Right lobe of liver (tissue), 6 donors: ENCODE measurements around the gene KLHL22. TPM values are rescaled to one million over a fixed set of nuclear protein-coding genes. Genes with fewer than 3 reads are reported as not detected.
"Not testable (repeated sequence)": the region's sequence is repeated elsewhere in the genome, so short reads cannot be mapped to it uniquely, and the experiment has no call there.

Experiments used
- ATAC-seq, 4 donors: fragments of 200-7000 bp; cut with Tn5 transposase; one replicate each; pipeline ENCODE4 v1.9.1; 2020; ENCODE audit warnings: mild to moderate bottlenecking in 4 of 4, moderate library complexity in 4 of 4
- DNase-seq, 3 donors: peaks; one replicate each; pipeline ENCODE4 v3.0.0-alpha.2; 2020
- H3K27ac ChIP-seq, 3 donors: fragments of 200-600 bp; one replicate each; pipeline ENCODE4 v1.8.0; 2022
- H3K27me3 ChIP-seq, 2 donors: fragments of 200-600 bp; one replicate each; pipeline ENCODE4 v1.8.0; 2022
- H3K36me3 ChIP-seq, 4 donors: fragments of 200-600 bp; sonication (generic) in 1 of 4; one replicate each; pipeline versions ENCODE4 v1.5.1 to v1.8.0; 2017 to 2022; ENCODE audit warnings: control low read depth in 1 of 4
- H3K4me1 ChIP-seq, 4 donors: fragments of 200-600 bp; sonication (generic) in 1 of 4; one replicate each; pipeline versions ENCODE4 v1.5.1 to v1.8.0; 2017 to 2022; ENCODE audit warnings: control low read depth in 1 of 4
- H3K4me3 ChIP-seq, 3 donors: fragments of 200-600 bp; one replicate each; pipeline ENCODE4 v1.8.0; 2022
- H3K9me3 ChIP-seq, 4 donors: fragments of 200-600 bp; sonication (generic) in 1 of 4; one replicate each; pipeline versions ENCODE4 v1.5.1 to v1.8.0; 2017 to 2022; ENCODE audit warnings: control low read depth in 1 of 4
- CTCF ChIP-seq, 4 donors: fragments of 200-600 bp in 3 of 4; fragments of 450-650 bp in 1 of 4; IDR thresholded peaks; one replicate each; pipeline versions ENCODE4 v1.5.1 to v1.8.0; 2016 to 2022; ENCODE audit warnings: antibody characterized with exemption in 4 of 4, mild to moderate bottlenecking in 2 of 4
- POLR2A ChIP-seq: fragments of 450-650 bp; IDR thresholded peaks from one replicate; pipeline ENCODE4 v1.6.1; 2017; ENCODE audit warnings: antibody characterized with exemption, mild to moderate bottlenecking
- WGBS: methylation state at CpG from one replicate; pipeline ENCODE4 v1.1.6; 2018; ENCODE audit warnings: low coverage, low lambda C conversion rate; ENCODE audit not compliant: insufficient coverage; ENCODE audit errors: missing lambda C conversion rate; 5-methylcytosine and 5-hydroxymethylcytosine counted together
- intact Hi-C, 2 donors: fragments of 100-400 bp; cut with DNase I; formaldehyde crosslinking; loops; one replicate each; pipeline versions ENCODE4 v1.11.2 to v1.14.1; 2022
- total RNA-seq, 6 experiments: library from RNA; depleted of rRNA in 2 of 6; stranded (reverse); fragments of >200 nt in 2 of 6; fragmentation: NEBNext Ultra II Directional in 3 of 6; extraction: Animal tissue kit (Norgen Biotek cat#: 25700) in 3 of 6; gene quantifications; one replicate each; pipeline versions ENCODE4 v1.1.0 to v1.2.4, GENCODE V29; 2016 to 2023
- donor health status: DM: no; HTN: yes; CAD: no.
- donor health status: DM: no; HTN: no; CAD: no.
- donor health status: DM: no; HTN: no; CAD: no.
- donor health status: DM: no; HTN: yes; CAD: no.
- donor health status: DM: no; HTN: yes; CAD: no.

The KLHL22 gene
- total RNA-seq, 6 experiments from 2014 or later: 9.0 to 14.2 (median 10.2) TPM

- 34% methylated on average over 7 of the region's 7 CpGs for WGBS
These were observed 13.9 kb upstream of the KLHL22 start for GRCh38 chr22:20509344-20510047.

GRCh38 chr22:20508815-20509271 is 13.2 kb upstream of the KLHL22 start:
- 53% methylated on average over 10 of the region's 10 CpGs for WGBS
- peak overlapping the region; percentile 76 to 80 (median 77) for H3K27ac ChIP-seq
- no peaks in the 10 kb centered on the region for H3K36me3 ChIP-seq
- H3K4me3 ChIP-seq: peak overlapping the region; percentile 25 to 93 (median 42)
- H3K27me3 ChIP-seq: no peaks in the 10 kb centered on the region
- peaks cover 0 to 29% (median 5%) of the 10 kb centered on the region in 4 donors for H3K4me1 ChIP-seq
- DNase-seq (no peak), ATAC-seq (no peak)
- TF ChIP-seq POLR2A: no peak
- TF ChIP-seq CTCF (IDR thresholded peaks at IDR 0.05): no peak
- no peaks in the 10 kb centered on the region for H3K9me3 ChIP-seq
- intact Hi-C loops: no loop called here

More at GRCh38 chr22:20509344-20510047, 13.9 kb upstream of the KLHL22 start:
- Histone ChIP-seq H3K27ac (peak overlapping the region; percentile 76 to 80 (median 77)), H3K27me3 (no peaks in the 10 kb centered on the region), H3K9me3 (no peaks in the 10 kb centered on the region), H3K36me3 (peaks cover 0 to 3% (median 0%) of the 10 kb centered on the region in 4 donors), H3K4me3 (peak overlapping the region; percentile 25 to 93 (median 42)), H3K4me1 (peaks cover 0 to 29% (median 5%) of the 10 kb centered on the region in 4 donors)
- DNase-seq (peak in 2 of 3 donors; percentile 56 to 59), ATAC-seq (peak; percentile 39 to 69 (median 68))
- TF ChIP-seq POLR2A: peak; percentile 36
- no peak for TF ChIP-seq CTCF (IDR thresholded peaks at IDR 0.05)
- intact Hi-C loops: no loop called here

- Histone ChIP-seq H3K4me1 (peaks cover 0 to 29% (median 5%) of the 10 kb centered on the region in 4 donors), H3K27ac (peak overlapping the region; percentile 76 to 80 (median 77)), H3K4me3 (peak overlapping the region; percentile 42 to 93 (median 92))
- WGBS: 4% methylated on average over 21 of the region's 21 CpGs
- H3K27me3 ChIP-seq, intact Hi-C loops, DNase-seq, H3K9me3 ChIP-seq, H3K36me3 ChIP-seq: not testable (repeated sequence)
- peak; percentile 1 to 6 (median 4) for ATAC-seq
These were observed 12.6 kb upstream of the KLHL22 start for GRCh38 chr22:20508067-20508755.

- DNase-seq: peak; percentile 92 to 94 (median 92)
- H3K4me1 ChIP-seq: peaks cover 0 to 29% (median 5%) of the 10 kb centered on the region in 4 donors
- intact Hi-C loops: no loop called here
These were observed 11.9 kb upstream of the KLHL22 start, which contains the start of gene MED15 for GRCh38 chr22:20507253-20508066. TSS of gene MED15 (plus strand) at chr22:20507610. CDS start at chr22:20507679, 69 bp downstream.

More at GRCh38 chr22:20507253-20508066, 11.9 kb upstream of the KLHL22 start, which contains the start of gene MED15:
- H3K9me3 ChIP-seq: no peaks in the 10 kb centered on the region
- ATAC-seq: peak; percentile 89 to 96 (median 95)
- H3K36me3 ChIP-seq: no peaks in the 10 kb centered on the region
- no peak for TF ChIP-seq CTCF (IDR thresholded peaks at IDR 0.05)
- peak; percentile 77 for TF ChIP-seq POLR2A
- WGBS: 3% methylated on average over 8 of the region's 58 CpGs
- peak within 1 kb of the TSS; percentile 42 to 93 (median 92) for H3K4me3 ChIP-seq
- no peaks in the 10 kb centered on the region for H3K27me3 ChIP-seq
- H3K27ac ChIP-seq: peak within 1 kb of the TSS; percentile 76 to 80 (median 77)
